Left lung (tissue), 10 donors: ENCODE results near the gene DMAC1. TPM values are rescaled to one million over a fixed set of nuclear protein-coding genes. Genes with fewer than 3 reads are reported as not detected.

Experiments
- ATAC-seq: fragments of 200-7000 bp; cut with Tn5 transposase; one replicate; pipeline ENCODE4 v1.9.1; 2020; ENCODE audit warnings: moderate library complexity
- DNase-seq, 4 donors: peaks; one replicate each; pipeline ENCODE4 v3.0.0-alpha.2; 2013 to 2020
- H3K27ac ChIP-seq, 2 donors: fragments of 200-600 bp; sonication (generic) in 1 of 2; one replicate each; pipeline versions ENCODE4 v1.5.0 to v1.8.0; 2020 to 2021
- H3K27me3 ChIP-seq, 2 donors: fragments of 200-600 bp; sonication (generic) in 1 of 2; one replicate each; pipeline versions ENCODE4 v1.5.0 to v1.8.0; 2020 to 2021
- H3K36me3 ChIP-seq, 2 donors: fragments of 200-600 bp; sonication (generic) in 1 of 2; one replicate each; pipeline versions ENCODE4 v1.5.0 to v1.8.0; 2020 to 2021
- H3K4me1 ChIP-seq, 2 donors: fragments of 200-600 bp; one replicate each; pipeline ENCODE4 v1.8.0; 2021
- H3K4me3 ChIP-seq, 2 donors: fragments of 200-600 bp; sonication (generic) in 1 of 2; one replicate each; pipeline versions ENCODE4 v1.5.0 to v1.8.0; 2020 to 2021; ENCODE audit warnings: mild to moderate bottlenecking in 1 of 2
- H3K9me3 ChIP-seq, 2 donors: fragments of 200-600 bp; sonication (generic) in 1 of 2; one replicate each; pipeline versions ENCODE4 v1.5.0 to v1.8.0; 2020 to 2021
- intact Hi-C, 2 donors: fragments of 100-400 bp; cut with DNase I; formaldehyde crosslinking; loops; one replicate each; pipeline versions ENCODE4 v1.11.2 to v1.14.2; 2022
- polyA plus RNA-seq, 6 donors: library from polyadenylated mRNA; unstranded; fragments of 120-200 nt; gene quantifications; one replicate each; pipeline ENCODE4 v1.2.1, GENCODE V29; 2013; ENCODE audit not compliant: insufficient read length in 6 of 6
- total RNA-seq, 2 donors: library from RNA; stranded (reverse); fragmentation: NEBNext Ultra II Directional; extraction: Animal tissue kit (Norgen Biotek cat#: 25700); gene quantifications; one replicate each; pipeline ENCODE4 v1.2.1, GENCODE V29; 2021
- TF ChIP-seq, protein P1 (sequence below), 2 donors: fragments of 200-600 bp; sonication (generic) in 1 of 2; IDR thresholded peaks; one replicate each; pipeline versions ENCODE4 v1.5.0 to v1.8.0; 2021; ENCODE audit warnings: antibody characterized with exemption in 2 of 2
- donor health status: DM: no; HTN: yes; CAD: no.
- donor health status: DM: no; HTN: no; CAD: no.

DMAC1 gene
- total and polyA plus RNA-seq, 8 donors: 37.9 to 70.3 (median 64.2) TPM

- TF ChIP-seq, protein P1, sequence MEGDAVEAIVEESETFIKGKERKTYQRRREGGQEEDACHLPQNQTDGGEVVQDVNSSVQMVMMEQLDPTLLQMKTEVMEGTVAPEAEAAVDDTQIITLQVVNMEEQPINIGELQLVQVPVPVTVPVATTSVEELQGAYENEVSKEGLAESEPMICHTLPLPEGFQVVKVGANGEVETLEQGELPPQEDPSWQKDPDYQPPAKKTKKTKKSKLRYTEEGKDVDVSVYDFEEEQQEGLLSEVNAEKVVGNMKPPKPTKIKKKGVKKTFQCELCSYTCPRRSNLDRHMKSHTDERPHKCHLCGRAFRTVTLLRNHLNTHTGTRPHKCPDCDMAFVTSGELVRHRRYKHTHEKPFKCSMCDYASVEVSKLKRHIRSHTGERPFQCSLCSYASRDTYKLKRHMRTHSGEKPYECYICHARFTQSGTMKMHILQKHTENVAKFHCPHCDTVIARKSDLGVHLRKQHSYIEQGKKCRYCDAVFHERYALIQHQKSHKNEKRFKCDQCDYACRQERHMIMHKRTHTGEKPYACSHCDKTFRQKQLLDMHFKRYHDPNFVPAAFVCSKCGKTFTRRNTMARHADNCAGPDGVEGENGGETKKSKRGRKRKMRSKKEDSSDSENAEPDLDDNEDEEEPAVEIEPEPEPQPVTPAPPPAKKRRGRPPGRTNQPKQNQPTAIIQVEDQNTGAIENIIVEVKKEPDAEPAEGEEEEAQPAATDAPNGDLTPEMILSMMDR (IDR thresholded peaks at IDR 0.05): no peak
- H3K27ac ChIP-seq: no peak overlapping the region
Observed at GRCh38 chr9:7841831-7842230, 42.3 kb upstream of the DMAC1 start.

GRCh38 chr9:7834531-7834930 lies 35.0 kb upstream of the DMAC1 start:
- Histone ChIP-seq H3K4me3 (no peak overlapping the region), H3K27me3 (no peaks in the 10 kb centered on the region), H3K36me3 (no peaks in the 10 kb centered on the region), H3K4me1 (no peaks in the 10 kb centered on the region), H3K9me3 (peaks cover 0 to 3% of the 10 kb centered on the region in 2 donors), H3K27ac (no peak overlapping the region)
- intact Hi-C loops: no loop called here
- DNase-seq: no peak
- no peak for ATAC-seq
- TF ChIP-seq, protein P1 (IDR thresholded peaks at IDR 0.05): no peak

More at GRCh38 chr9:7841831-7842230, 42.3 kb upstream of the DMAC1 start:
- Histone ChIP-seq H3K36me3 (no peaks in the 10 kb centered on the region), H3K9me3 (no peaks in the 10 kb centered on the region), H3K4me1 (no peaks in the 10 kb centered on the region), H3K4me3 (no peak overlapping the region), H3K27me3 (no peaks in the 10 kb centered on the region)
- no peak for DNase-seq
- no peak for ATAC-seq
- intact Hi-C loops: no loop called here

GRCh38 chr9:7828334-7828733 lies 28.8 kb upstream of the DMAC1 start:
- Histone ChIP-seq H3K27me3 (no peaks in the 10 kb centered on the region), H3K4me1 (no peaks in the 10 kb centered on the region), H3K9me3 (no peaks in the 10 kb centered on the region), H3K36me3 (no peaks in the 10 kb centered on the region), H3K4me3 (no peak overlapping the region), H3K27ac (no peak overlapping the region)
- intact Hi-C loops: no loop called here
- ATAC-seq (peak; percentile 50), DNase-seq (no peak)
- TF ChIP-seq, protein P1 (IDR thresholded peaks at IDR 0.05): no peak

DNA sequence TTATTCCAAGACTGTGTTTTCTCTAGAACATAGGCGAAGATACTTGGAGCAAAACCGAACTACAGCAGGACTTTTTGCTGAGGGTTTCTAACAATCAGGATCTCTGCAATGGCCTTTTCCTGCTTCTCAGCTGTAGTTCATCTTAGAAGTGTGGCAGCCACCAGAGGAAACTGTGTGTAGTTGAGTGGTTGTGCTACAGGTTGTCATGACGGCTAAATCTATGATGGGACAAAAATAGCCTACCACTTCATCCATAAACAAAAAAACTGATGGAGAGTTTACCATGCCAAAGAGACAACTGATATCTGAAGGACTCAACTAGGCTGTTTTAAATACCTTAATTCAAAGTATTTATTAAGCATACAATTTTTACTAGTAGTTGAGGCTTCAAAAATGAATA lies 28.2 kb upstream of the DMAC1 start:
- Histone ChIP-seq H3K9me3 (no peaks in the 10 kb centered on the region), H3K36me3 (no peaks in the 10 kb centered on the region), H3K27me3 (no peaks in the 10 kb centered on the region), H3K27ac (no peak overlapping the region), H3K4me1 (no peaks in the 10 kb centered on the region), H3K4me3 (no peak overlapping the region)
- TF ChIP-seq, protein P1 (IDR thresholded peaks at IDR 0.05): no peak
- DNase-seq (no peak), ATAC-seq (no peak)
- intact Hi-C loops: no loop called here

- Histone ChIP-seq H3K27me3 (no peaks in the 10 kb centered on the region), H3K4me1 (no peaks in the 10 kb centered on the region), H3K27ac (no peak overlapping the region), H3K9me3 (no peaks in the 10 kb centered on the region), H3K4me3 (no peak overlapping the region), H3K36me3 (no peaks in the 10 kb centered on the region)
- DNase-seq (no peak), ATAC-seq (no peak)
- intact Hi-C loops: no loop called here
- TF ChIP-seq, protein P1 (IDR thresholded peaks at IDR 0.05): no peak
Observed at GRCh38 chr9:7827056-7827455, 27.5 kb upstream of the DMAC1 start.
